K562 (cell line): Measurements from ENCODE around the gene EFR3B. TPM values are rescaled to one million over a fixed set of nuclear protein-coding genes. Genes with fewer than 3 reads are reported as not detected.

Source experiments
- ATAC-seq: fragments of 200-7000 bp; cut with Tn5 transposase; 3 replicates; pipeline ENCODE4 v1.9.1; 2020; ENCODE audit warnings: moderate library complexity
- BruUV-seq: library from RNA; stranded (reverse); fragments of 400-500 nt; replicated peaks from 2 replicates; lab custom pipeline; 2021; lab: Mats Ljungman, UMichigan
- CTCF ChIA-PET: fragments of 300-600 bp; formaldehyde crosslinking; extraction: SDS; loops from one replicate; lab custom pipeline; 2021; ENCODE audit warnings: low intra/inter-chr PET ratio; lab: Yijun Ruan, JAX
- POLR2A ChIA-PET: fragments of 300-600, 350-650 bp; sonication (Branson Sonifier 250); formaldehyde crosslinking; extraction: SDS; loops from one replicate; lab custom pipeline; 2021; ENCODE audit warnings: antibody characterized with exemption, inconsistent platforms; lab: Yijun Ruan, JAX
- DNase-seq, 4 experiments: peaks; one replicate each; pipeline versions ENCODE4 v3.0.0 to v3.0.0-alpha.2; 2011 to 2018; ENCODE audit warnings: low spot score in 3 of 4, mixed read lengths in 3 of 4; ENCODE audit errors: extremely low read depth in 1 of 4
- FAIRE-seq: peaks from 2 replicates; lab custom pipeline; 2011; peaks lifted over from hg19 to GRCh38; lab: Jason Lieb, UNC
- H2AFZ ChIP-seq: 2 replicates; pipeline ENCODE4 v1.6.0; 2011; ENCODE audit warnings: low read depth, low read length, control low read depth, inconsistent platforms
- H3K27ac ChIP-seq: fragments of 200-600 bp; 3 replicates; pipeline ENCODE4 v1.8.0; 2011; ENCODE audit warnings: low read depth, mild to moderate bottlenecking, control low read depth, inconsistent platforms, low read length, moderate library complexity, mixed read lengths; ENCODE audit errors: extremely low read depth
- H3K27me3 ChIP-seq, 2 experiments: fragments of 300-600 bp in 1 of 2; 2 replicates in 1 of 2; 3 replicates in 1 of 2; pipeline versions ENCODE4 v1.6.0 to v1.8.0; 2011; ENCODE audit warnings: inconsistent platforms in 2 of 2, low read length in 2 of 2, mild to moderate bottlenecking in 1 of 2, mixed read lengths in 1 of 2, moderate library complexity in 1 of 2; ENCODE audit not compliant: control insufficient read depth in 2 of 2, insufficient read depth in 2 of 2
- H3K36me3 ChIP-seq: fragments of 300-600 bp; 3 replicates; pipeline ENCODE4 v1.8.0; 2011; ENCODE audit warnings: mild to moderate bottlenecking, low read length, inconsistent platforms; ENCODE audit not compliant: control insufficient read depth, insufficient read depth
- H3K4me1 ChIP-seq, 2 experiments: fragments of 200-600 bp in 1 of 2; replicated peaks in 1 of 2; 2 replicates in 1 of 2; 3 replicates in 1 of 2; pipeline versions ENCODE4 v1.5.1 to v1.8.0; 2011; ENCODE audit warnings: inconsistent platforms in 2 of 2, low read length in 2 of 2, mild to moderate bottlenecking in 1 of 2, mixed read lengths in 1 of 2, moderate library complexity in 1 of 2; ENCODE audit not compliant: control insufficient read depth in 2 of 2, insufficient read depth in 2 of 2
- H3K4me2 ChIP-seq: 2 replicates; pipeline ENCODE4 v1.6.1; 2011; ENCODE audit warnings: low read length, control low read depth, inconsistent platforms, mixed read lengths; ENCODE audit not compliant: insufficient read depth
- H3K4me3 ChIP-seq: fragments of 200-600 bp; sonication (generic), shearing (Covaris generic); 2 replicates; pipeline ENCODE4 v1.5.1; 2016; ENCODE audit warnings: control low read depth, inconsistent platforms
- H3K79me2 ChIP-seq: fragments of 200-600 bp; 3 replicates; pipeline ENCODE4 v1.8.0; 2011; ENCODE audit warnings: low read length, inconsistent platforms; ENCODE audit not compliant: control insufficient read depth, insufficient read depth
- H3K9ac ChIP-seq, 2 experiments: 2 replicates each; pipeline versions ENCODE4 v1.6.0 to v1.6.1; 2011; ENCODE audit warnings: low read depth in 2 of 2, low read length in 2 of 2, control low read depth in 1 of 2, inconsistent platforms in 1 of 2, mild to moderate bottlenecking in 1 of 2, mixed read lengths in 1 of 2; ENCODE audit not compliant: insufficient read depth in 1 of 2
- H3K9me1 ChIP-seq: one replicate; pipeline ENCODE4 v1.6.0; 2011; ENCODE audit warnings: inconsistent platforms, mild to moderate bottlenecking, low read length, moderate library complexity; ENCODE audit not compliant: control insufficient read depth, insufficient read depth
- H3K9me3 ChIP-seq: replicated peaks from 2 replicates; pipeline ENCODE4 v1.5.1; 2011; ENCODE audit warnings: low read depth, low read length, inconsistent platforms; ENCODE audit not compliant: control insufficient read depth, insufficient read depth
- H4K20me1 ChIP-seq: replicated peaks from 2 replicates; pipeline ENCODE4 v1.6.1; 2011; ENCODE audit warnings: low read length, inconsistent platforms, mixed read lengths; ENCODE audit not compliant: control insufficient read depth, insufficient read depth
- COPS2 ChIP-seq: fragments of 450-650 bp; conservative IDR thresholded peaks from 2 replicates; pipeline ENCODE4 v1.6.1; 2016; ENCODE audit warnings: mild to moderate bottlenecking, moderate library complexity
- CREM ChIP-seq: IDR thresholded peaks from 2 replicates; pipeline ENCODE4 v1.6.1; 2014; ENCODE audit warnings: antibody characterized with exemption, low read depth
- EHMT2 ChIP-seq: fragments of 450-650 bp; IDR thresholded peaks from 2 replicates; pipeline ENCODE4 v1.6.1; 2018; ENCODE audit warnings: antibody characterized with exemption
- ETS2 ChIP-seq: IDR thresholded peaks from 2 replicates; pipeline ENCODE4 v1.6.1; 2016; ENCODE audit warnings: borderline replicate concordance, missing genetic modification characterization, mild to moderate bottlenecking, moderate library complexity, missing compliant biosample characterization; ENCODE audit not compliant: poor library complexity, severe bottlenecking
- GATAD2A ChIP-seq: fragments of 450-650 bp; IDR thresholded peaks from 2 replicates; pipeline ENCODE4 v1.6.1; 2017
- GATAD2B ChIP-seq: fragments of 450-650 bp; IDR thresholded peaks from 2 replicates; pipeline ENCODE4 v1.6.1; 2017; ENCODE audit warnings: mild to moderate bottlenecking, borderline replicate concordance
- HCFC1 ChIP-seq: IDR thresholded peaks from 2 replicates; pipeline ENCODE4 v1.6.1; 2012; ENCODE audit warnings: low read depth, low read length, improper control_type of control experiment
- KHSRP ChIP-seq: fragments of 450-650 bp; IDR thresholded peaks from 2 replicates; pipeline ENCODE4 v1.6.1; 2017
- MTF1 ChIP-seq: fragments of 250-450 bp; sonication (Bioruptor Pico); IDR thresholded peaks from 2 replicates; pipeline ENCODE4 v1.9.0; 2021; ENCODE audit warnings: moderate library complexity, mild to moderate bottlenecking, inconsistent platforms, borderline replicate concordance
- NBN ChIP-seq: fragments of 450-650 bp; IDR thresholded peaks from 2 replicates; pipeline ENCODE4 v1.6.1; 2016; ENCODE audit warnings: low read depth, mild to moderate bottlenecking
- NFE2L1 ChIP-seq: fragments of 450-650 bp; IDR thresholded peaks from 2 replicates; pipeline ENCODE4 v1.6.1; 2016; ENCODE audit warnings: missing genetic modification characterization, low read depth, mild to moderate bottlenecking, missing compliant biosample characterization, moderate library complexity, borderline replicate concordance
- POLR2H ChIP-seq: IDR thresholded peaks from 2 replicates; pipeline ENCODE4 v1.6.1; 2016; ENCODE audit warnings: missing genetic modification characterization, low read depth, mild to moderate bottlenecking, control low read depth, missing compliant biosample characterization, moderate library complexity
- POLR3G ChIP-seq: IDR thresholded peaks from 2 replicates; pipeline ENCODE4 v1.6.1; 2011; ENCODE audit not compliant: insufficient read length, insufficient replicate concordance; ENCODE audit errors: extremely low read depth
- SPI1 ChIP-seq: IDR thresholded peaks from 2 replicates; pipeline ENCODE4 v1.6.1; 2011; ENCODE audit warnings: low read depth, low read length, control low read depth, borderline replicate concordance
- ZNF239 ChIP-seq: fragments of 250-450 bp; sonication (Bioruptor Pico); IDR thresholded peaks from 2 replicates; pipeline ENCODE4 v1.4.0; 2020; ENCODE audit warnings: mild to moderate bottlenecking
- ZNF277 ChIP-seq: fragments of 250-450 bp; sonication (Bioruptor Pico); IDR thresholded peaks from 2 replicates; pipeline ENCODE4 v1.8.0; 2022; ENCODE audit warnings: inconsistent platforms, mild to moderate bottlenecking, moderate library complexity, borderline replicate concordance
- ZNF764 ChIP-seq: fragments of 250-450 bp; sonication (Bioruptor Pico); IDR thresholded peaks from 2 replicates; pipeline ENCODE4 v1.4.0; 2020; ENCODE audit warnings: low read depth, mild to moderate bottlenecking, moderate library complexity
- ZNF79 ChIP-seq: fragments of 250-450 bp; sonication (Bioruptor Pico); IDR thresholded peaks from 2 replicates; pipeline ENCODE4 v1.4.0; 2020; ENCODE audit warnings: low read depth, mild to moderate bottlenecking, moderate library complexity
- ZNF830 ChIP-seq: fragments of 250-450 bp; sonication (Bioruptor Pico); IDR thresholded peaks from 2 replicates; pipeline ENCODE4 v1.5.0; 2021; ENCODE audit warnings: mild to moderate bottlenecking
- WGBS: fragments of 100-300 bp; shearing (Covaris generic); methylation state at CpG from one replicate; pipeline ENCODE4 v1.1.6; 2016; ENCODE audit warnings: low coverage, mixed read lengths; ENCODE audit not compliant: insufficient coverage; ENCODE audit errors: missing lambda C conversion rate; 5-methylcytosine and 5-hydroxymethylcytosine counted together
- in situ Hi-C: fragments of 300-500 bp; cut with MboI; formaldehyde crosslinking; loops from 4 replicates; pipeline ENCODE4 v1.15.0; 2018; ENCODE audit warnings: inconsistent platforms, mixed read lengths
- intact Hi-C: fragments of 100-400 bp; cut with micrococcal nuclease; formaldehyde crosslinking; loops from 2 replicates; pipeline ENCODE4 v1.14.2; 2022
- polyA plus RNA-seq, 8 experiments: library from polyadenylated mRNA; depleted of rRNA in 4 of 8; stranded (reverse) in 5 of 8; unstranded in 3 of 8; fragments of >200 nt; fragmentation: Nextera tagmentation in 2 of 8; fragmentation: Illumina TruSeq in 1 of 8; extraction: Ambion mirVana in 2 of 8; extraction: Trizol in 1 of 8; gene quantifications; 2 replicates each; pipeline versions ENCODE4 v1.2.1 to v1.2.3, GENCODE V29; 2011 to 2014; ENCODE audit warnings: inconsistent platforms in 1 of 8, missing spikeins in 1 of 8
- total RNA-seq, 7 experiments: library from RNA; depleted of rRNA in 6 of 7; stranded (reverse); fragments of >200 nt in 6 of 7; fragmentation: Illumina TruSeq in 2 of 7; extraction: Trizol in 2 of 7; gene quantifications; 2 replicates each; pipeline versions ENCODE4 v1.2.1 to v1.2.3, GENCODE V29; 2011 to 2021; ENCODE audit warnings: low replicate concordance in 1 of 7

EFR3B gene
- total and polyA plus RNA-seq, 9 of the 15 experiments (the other 6 are each of a cell fraction or from before 2014, with no cell fraction given) = not detected

DNA sequence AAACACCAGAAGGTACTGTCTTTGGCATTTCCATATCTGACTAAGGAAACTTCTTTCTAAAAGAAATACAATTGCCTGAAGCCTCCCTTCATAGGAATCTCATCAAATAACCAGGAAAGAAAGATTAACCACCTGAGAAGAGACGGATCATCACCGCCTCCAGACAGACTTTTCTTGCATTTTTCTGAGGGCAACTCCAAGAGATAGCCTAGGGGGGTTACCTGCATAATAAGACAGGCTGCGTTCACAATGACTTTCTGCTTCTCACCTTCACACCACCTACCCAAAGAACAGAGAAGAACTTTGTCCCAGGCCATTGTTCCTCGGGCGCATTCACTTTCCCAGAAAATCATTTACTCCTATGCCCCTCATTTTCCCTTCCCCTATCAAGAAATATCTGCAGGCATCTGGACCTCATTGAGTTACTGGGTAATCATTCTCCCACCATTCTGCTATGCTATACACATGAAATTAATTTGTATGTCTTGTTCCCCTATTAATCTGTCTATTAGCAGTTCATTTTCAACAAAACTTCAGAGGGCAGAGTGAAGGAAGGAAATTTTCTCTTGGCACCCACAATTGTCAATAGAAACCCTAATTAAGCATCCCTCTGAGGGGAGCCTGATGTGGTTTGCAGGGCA, 134.8 kb downstream of the EFR3B start (continued):
- no peak for TF ChIP-seq HCFC1
- no peak for TF ChIP-seq KHSRP
- no peak for TF ChIP-seq ETS2 (tag)
- no peak for TF ChIP-seq ZNF79 (CRISPR knock-in tag)
- TF ChIP-seq ZNF764 (CRISPR knock-in tag) = no peak
- no peak for TF ChIP-seq NBN
- no peak for TF ChIP-seq GATAD2B
- TF ChIP-seq POLR3G = no peak
- no peak for TF ChIP-seq COPS2

- Histone ChIP-seq H4K20me1 (no peaks in the 10 kb centered on the region; the same call in 1 of the 2 replicates), H2AFZ (no peak overlapping the region), H3K79me2 (no peaks in the 10 kb centered on the region), H3K4me2 (no peak overlapping the region), H3K9ac (no peak overlapping the region; a peak in 1 of 4 replicates), H3K27me3 (peaks cover 13 to 63% of the 10 kb centered on the region in 2 experiments), H3K9me3 (no peaks in the 10 kb centered on the region), H3K36me3 (no peaks in the 10 kb centered on the region), H3K27ac (no peak overlapping the region), H3K9me1 (no peaks in the 10 kb centered on the region), H3K4me3 (no peak overlapping the region), H3K4me1 (no peaks in the 10 kb centered on the region)
- no peak for TF ChIP-seq CREM
- TF ChIP-seq SPI1 = no peak
- no peak for TF ChIP-seq ZNF239
- no peak for TF ChIP-seq MTF1 (CRISPR knock-in tag)
- TF ChIP-seq POLR2H (tag) = no peak
- TF ChIP-seq EHMT2 = no peak
- no peak for TF ChIP-seq GATAD2A
- TF ChIP-seq NFE2L1 (tag) = no peak
- TF ChIP-seq ZNF830 (CRISPR knock-in tag) = no peak
- no peak for TF ChIP-seq ZNF277 (CRISPR knock-in tag)
- no TSS peak for BruUV-seq
- in situ Hi-C loops = no loop called here
- ChIA-PET POLR2A (no interaction called here), CTCF (no interaction called here)
- ATAC-seq (no peak), FAIRE-seq (no peak), DNase-seq (no peak)
- intact Hi-C loops = no loop called here
- 1% methylated on average over 8 of the region's 8 CpGs for WGBS
Observed at GRCh38 chr2:25177211-25177611, 135.3 kb downstream of the EFR3B start.
